Glutamatergic neuron (in vitro differentiated cells): ENCODE measurements around the gene DBF4B. TPM values are rescaled to one million over a fixed set of nuclear protein-coding genes. Genes with fewer than 3 reads are reported as not detected.
"Not testable (repeated sequence)": the region's sequence is repeated elsewhere in the genome, so short reads cannot be mapped to it uniquely, and the experiment has no call there.

Experiments used
- DNase-seq: peaks from one replicate; pipeline ENCODE4 v3.0.0; 2022
- H3K27ac Mint-ChIP-seq: one replicate; pipeline ENCODE4 v1.8.0; 2020; ENCODE audit warnings: mild to moderate bottlenecking, mixed read lengths, inconsistent platforms; ENCODE audit not compliant: unreplicated experiment
- H3K27me3 Mint-ChIP-seq: one replicate; pipeline ENCODE4 v1.8.0; 2020; ENCODE audit warnings: mild to moderate bottlenecking, moderate library complexity, mixed read lengths, inconsistent platforms; ENCODE audit not compliant: unreplicated experiment
- H3K36me3 Mint-ChIP-seq: one replicate; pipeline ENCODE4 v1.8.0; 2020; ENCODE audit warnings: mild to moderate bottlenecking, mixed read lengths, inconsistent platforms; ENCODE audit not compliant: unreplicated experiment
- H3K4me1 Mint-ChIP-seq: one replicate; pipeline ENCODE4 v1.8.0; 2020; ENCODE audit warnings: mild to moderate bottlenecking, low read depth, mixed read lengths, inconsistent platforms; ENCODE audit not compliant: unreplicated experiment
- H3K4me3 Mint-ChIP-seq: one replicate; pipeline ENCODE4 v1.8.0; 2020; ENCODE audit warnings: mild to moderate bottlenecking, mixed read lengths, inconsistent platforms; ENCODE audit not compliant: unreplicated experiment
- H3K9me3 Mint-ChIP-seq: one replicate; pipeline ENCODE4 v1.8.0; 2020; ENCODE audit warnings: mild to moderate bottlenecking, moderate library complexity, mixed read lengths, inconsistent platforms; ENCODE audit not compliant: unreplicated experiment
- CTCF ChIP-seq: fragments of 200-600 bp; sonication (generic); IDR thresholded peaks from one replicate; pipeline ENCODE4 v1.5.0; 2021; ENCODE audit not compliant: partially characterized antibody, unreplicated experiment
- total RNA-seq: library from RNA; stranded (reverse); fragmentation: NEBNext Ultra II Directional; extraction: Animal tissue kit (Norgen Biotek cat#: 25700); gene quantifications from one replicate; pipeline ENCODE4 v1.2.1, GENCODE V29; 2021; ENCODE audit not compliant: unreplicated experiment

DBF4B gene
- total RNA-seq, 1 donor from 2014 or later = 15.5 TPM

GRCh38 chr17:44693609-44694008 lies 14.9 kb upstream of the DBF4B start:
- TF ChIP-seq CTCF = no peak
- Mint-ChIP-seq H3K36me3 (no peaks in the 10 kb centered on the region), H3K9me3 (no peaks in the 10 kb centered on the region), H3K27ac (no peak overlapping the region), H3K4me3 (no peak overlapping the region), H3K27me3 (peaks cover 3% of the 10 kb centered on the region), H3K4me1 (peaks cover 4% of the 10 kb centered on the region)
- DNase-seq = no peak

GRCh38 chr17:44700288-44700687 lies 8.2 kb upstream of the DBF4B start:
- DNase-seq, H3K27me3 Mint-ChIP-seq, H3K27ac Mint-ChIP-seq, H3K9me3 Mint-ChIP-seq, H3K36me3 Mint-ChIP-seq, H3K4me3 Mint-ChIP-seq, H3K4me1 Mint-ChIP-seq: not testable (repeated sequence)

GRCh38 chr17:44707755-44708400 lies 587 bp upstream of the DBF4B start:
- Mint-ChIP-seq H3K4me3 (no peak overlapping the region), H3K4me1 (no peaks in the 10 kb centered on the region), H3K9me3 (no peaks in the 10 kb centered on the region), H3K27me3 (no peaks in the 10 kb centered on the region), H3K27ac (no peak overlapping the region), H3K36me3 (no peaks in the 10 kb centered on the region)
- no peak for DNase-seq
- TF ChIP-seq CTCF = no peak

DNA sequence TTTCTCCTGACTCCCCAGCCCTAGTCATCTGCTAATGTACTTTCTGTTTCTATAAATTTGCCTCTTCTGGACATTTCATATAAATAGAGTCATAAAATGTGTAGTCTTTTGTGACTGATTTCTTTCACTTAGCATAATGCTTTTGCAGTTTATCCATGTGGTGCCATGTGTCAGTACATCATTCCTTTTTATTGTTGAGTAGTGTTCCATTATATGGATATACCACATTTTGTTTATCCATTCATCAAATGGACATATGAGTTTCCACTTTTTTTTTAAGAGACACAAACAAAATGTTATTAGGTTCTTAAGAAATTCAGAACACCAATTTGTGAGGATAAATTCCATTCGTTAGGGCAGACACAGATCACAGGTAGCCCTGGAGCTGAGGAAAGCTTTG lies 11.0 kb downstream of the DBF4B start:
- Mint-ChIP-seq H3K4me1 (no peaks in the 10 kb centered on the region), H3K27ac (no peak overlapping the region), H3K9me3 (no peaks in the 10 kb centered on the region), H3K4me3 (no peak overlapping the region), H3K36me3 (peaks cover 3% of the 10 kb centered on the region), H3K27me3 (no peaks in the 10 kb centered on the region)
- TF ChIP-seq CTCF = no peak
- DNase-seq = no peak

- Mint-ChIP-seq H3K4me3 (no peak overlapping the region), H3K9me3 (peaks cover 4% of the 10 kb centered on the region), H3K27me3 (no peaks in the 10 kb centered on the region), H3K36me3 (peaks cover 3% of the 10 kb centered on the region), H3K4me1 (no peaks in the 10 kb centered on the region), H3K27ac (no peak overlapping the region)
- TF ChIP-seq CTCF = no peak
- no peak for DNase-seq
Measured at GRCh38 chr17:44722254-44722653, 13.8 kb downstream of the DBF4B start.

DNA sequence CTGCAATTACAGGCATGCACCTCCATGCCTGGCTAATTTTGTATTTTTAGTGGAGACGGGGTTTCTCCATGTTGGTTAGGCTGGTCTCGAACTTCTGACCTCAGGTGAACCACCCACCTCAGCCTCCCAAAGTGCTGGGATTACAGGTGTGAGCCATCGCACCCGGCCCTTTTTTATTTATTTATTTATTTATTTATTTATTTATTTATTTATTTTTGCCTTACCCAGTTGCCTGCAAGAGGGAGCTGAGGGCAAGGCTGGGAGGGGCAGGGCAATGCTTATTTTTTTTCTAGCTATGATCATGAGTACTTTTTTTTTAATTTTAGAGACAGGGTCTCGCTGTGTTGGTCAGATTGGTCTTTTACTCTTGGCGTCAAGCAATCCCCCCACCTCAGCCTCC lies 17.7 kb downstream of the DBF4B start:
- not testable (repeated sequence) for H3K4me3 Mint-ChIP-seq, H3K36me3 Mint-ChIP-seq, H3K27me3 Mint-ChIP-seq, H3K27ac Mint-ChIP-seq, H3K4me1 Mint-ChIP-seq, H3K9me3 Mint-ChIP-seq, DNase-seq
